GM21526 (cell line): ENCODE data around the gene GIT1.
"Not testable (repeated sequence)": the region's sequence is repeated elsewhere in the genome, so short reads cannot be mapped to it uniquely, and the experiment has no call there.

Experiments
- ATAC-seq: cut with Tn5 transposase; IDR thresholded peaks from one replicate; pipeline ENCODE4 v1.9.1; 2021; ENCODE audit warnings: moderate library complexity; ENCODE audit not compliant: unreplicated experiment, low FRiP score

The GIT1 gene

DNA sequence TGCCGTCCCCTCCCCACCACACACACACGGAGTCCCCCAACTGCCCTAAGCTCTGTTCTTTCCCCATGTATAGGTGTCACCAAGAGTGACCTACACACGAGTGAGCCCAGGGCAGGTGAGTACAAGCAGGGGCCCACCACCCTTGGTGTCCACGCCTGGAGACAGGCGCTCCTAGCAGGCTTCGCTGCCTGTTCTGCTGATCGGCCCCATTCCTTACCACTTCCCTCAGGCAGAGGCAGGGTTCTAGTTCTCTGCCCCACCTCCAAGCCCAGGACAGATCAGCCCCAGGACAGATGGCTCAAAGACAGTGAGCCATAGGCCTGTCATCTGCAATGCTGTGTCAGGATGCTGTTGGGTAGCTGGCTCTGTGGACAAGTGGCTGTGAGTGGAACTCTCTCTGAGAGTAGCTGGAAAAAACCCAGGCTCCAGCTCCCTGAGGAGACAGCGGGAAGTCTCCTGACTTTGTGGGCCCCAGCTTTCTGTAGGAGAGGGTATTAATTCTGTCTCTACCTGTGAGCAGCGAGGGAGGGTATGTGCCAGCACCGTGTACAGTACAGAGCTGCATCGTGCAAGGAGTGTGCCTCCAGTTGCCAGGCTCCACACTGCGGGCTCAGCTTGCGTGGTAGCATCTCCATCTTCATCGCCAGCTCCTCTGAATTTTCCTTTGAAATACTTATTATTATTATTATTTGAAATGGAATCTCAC, 20.1 kb downstream of the GIT1 start:
- ATAC-seq, result no peak

DNA sequence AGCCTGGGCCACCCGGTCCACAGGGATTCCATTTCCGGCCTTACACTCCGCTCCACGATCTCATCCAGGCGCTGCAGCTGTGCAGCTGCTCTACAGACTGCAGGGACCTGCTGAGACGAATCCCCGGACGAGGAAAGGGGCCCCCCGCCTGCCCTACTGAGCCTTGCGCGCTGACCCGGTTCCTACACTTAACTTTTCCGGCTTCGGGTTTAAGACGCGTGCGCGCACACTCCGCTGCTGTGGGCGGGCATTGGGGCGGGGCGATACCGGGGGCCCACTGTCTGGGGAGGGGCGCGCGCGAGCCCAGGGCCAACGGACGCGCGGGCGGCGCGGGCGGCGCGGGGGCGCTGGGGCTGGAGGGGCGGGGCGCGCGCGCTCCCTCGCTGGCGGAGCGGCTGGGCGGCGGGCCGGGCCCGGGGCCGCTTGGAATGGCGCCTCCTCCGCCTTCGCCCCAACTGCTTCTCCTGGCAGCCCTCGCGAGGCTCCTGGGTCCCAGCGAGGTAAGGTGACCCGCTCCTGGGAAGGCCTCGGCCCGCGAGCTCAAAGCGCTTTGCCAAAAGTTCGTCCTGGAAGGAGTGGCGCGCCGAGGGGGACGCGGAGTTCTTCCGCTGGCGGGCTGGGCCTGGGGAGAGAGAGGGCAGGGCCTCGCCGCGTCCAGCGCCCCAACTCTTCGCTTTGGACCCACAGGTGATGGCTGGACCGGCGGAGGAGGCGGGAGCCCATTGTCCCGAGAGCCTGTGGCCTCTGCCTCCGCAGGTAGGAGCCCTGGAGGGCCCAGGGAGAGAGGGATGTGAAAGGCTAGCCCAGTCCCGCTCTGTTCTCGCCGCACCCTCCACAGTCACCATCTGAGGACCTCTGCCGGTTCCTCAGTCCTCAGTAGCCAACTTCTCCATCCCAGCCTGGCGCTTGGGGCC, 20.9 kb downstream of the GIT1 start, which contains the start of gene TP53I13:
TSS of gene TP53I13 (plus strand) at position 371 of the 914 bp plus-strand sequence. CDS start at position 429, 58 bp downstream.
- ATAC-seq, result peak; percentile 33

DNA sequence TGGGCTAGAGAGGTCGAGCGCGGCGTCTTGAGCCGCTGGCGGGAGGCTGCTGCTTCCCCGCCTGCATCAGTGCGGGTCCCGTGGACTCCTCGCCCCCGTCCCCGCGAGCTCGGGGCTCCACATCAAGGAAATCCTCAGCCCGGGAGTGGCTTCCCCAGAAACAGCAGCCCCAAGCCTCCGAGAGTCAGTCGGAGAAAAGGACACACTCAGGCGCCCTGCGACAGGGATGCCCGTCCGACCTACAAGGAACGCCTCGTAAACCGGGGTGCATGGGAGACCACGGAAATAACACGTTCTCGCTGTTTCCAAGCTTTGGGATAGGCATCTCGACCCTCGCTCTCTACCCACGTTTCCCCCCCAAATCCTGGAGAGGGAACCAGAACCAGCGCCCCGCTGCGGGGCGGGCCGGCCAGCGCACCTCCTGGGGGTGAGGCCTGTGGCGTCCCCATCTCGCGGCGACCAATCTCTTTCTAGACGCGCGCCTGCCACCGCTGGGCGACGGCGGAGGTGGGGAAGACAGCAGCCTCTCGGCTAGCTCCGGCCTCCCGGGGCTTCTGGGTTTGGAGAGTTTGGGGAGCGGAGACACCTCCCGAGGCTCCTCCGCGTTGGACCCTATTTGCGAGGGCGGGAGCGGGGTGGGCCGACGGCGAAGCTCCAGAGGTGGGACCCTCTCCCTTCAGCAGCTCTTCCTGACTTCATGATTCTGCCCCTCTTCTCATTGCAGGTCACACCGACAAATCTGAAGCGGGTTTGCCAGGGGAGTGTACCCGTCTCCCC, 21.7 kb downstream of the GIT1 start:
- ATAC-seq, result peak; percentile 37

DNA sequence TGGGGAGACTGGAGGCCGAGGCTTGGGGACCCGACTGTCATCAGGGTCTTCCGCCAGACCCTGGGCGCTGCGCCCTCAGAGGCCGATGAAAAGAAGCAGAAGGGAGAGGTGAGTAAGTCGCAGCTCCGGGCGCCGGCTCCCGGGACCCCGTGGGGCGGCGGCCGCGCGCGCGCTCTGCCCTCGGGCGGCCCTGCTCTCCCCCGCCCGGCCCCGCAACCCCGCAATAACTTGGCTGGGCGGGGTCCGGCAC, 22.2 kb downstream of the GIT1 start:
- no peak for ATAC-seq

DNA sequence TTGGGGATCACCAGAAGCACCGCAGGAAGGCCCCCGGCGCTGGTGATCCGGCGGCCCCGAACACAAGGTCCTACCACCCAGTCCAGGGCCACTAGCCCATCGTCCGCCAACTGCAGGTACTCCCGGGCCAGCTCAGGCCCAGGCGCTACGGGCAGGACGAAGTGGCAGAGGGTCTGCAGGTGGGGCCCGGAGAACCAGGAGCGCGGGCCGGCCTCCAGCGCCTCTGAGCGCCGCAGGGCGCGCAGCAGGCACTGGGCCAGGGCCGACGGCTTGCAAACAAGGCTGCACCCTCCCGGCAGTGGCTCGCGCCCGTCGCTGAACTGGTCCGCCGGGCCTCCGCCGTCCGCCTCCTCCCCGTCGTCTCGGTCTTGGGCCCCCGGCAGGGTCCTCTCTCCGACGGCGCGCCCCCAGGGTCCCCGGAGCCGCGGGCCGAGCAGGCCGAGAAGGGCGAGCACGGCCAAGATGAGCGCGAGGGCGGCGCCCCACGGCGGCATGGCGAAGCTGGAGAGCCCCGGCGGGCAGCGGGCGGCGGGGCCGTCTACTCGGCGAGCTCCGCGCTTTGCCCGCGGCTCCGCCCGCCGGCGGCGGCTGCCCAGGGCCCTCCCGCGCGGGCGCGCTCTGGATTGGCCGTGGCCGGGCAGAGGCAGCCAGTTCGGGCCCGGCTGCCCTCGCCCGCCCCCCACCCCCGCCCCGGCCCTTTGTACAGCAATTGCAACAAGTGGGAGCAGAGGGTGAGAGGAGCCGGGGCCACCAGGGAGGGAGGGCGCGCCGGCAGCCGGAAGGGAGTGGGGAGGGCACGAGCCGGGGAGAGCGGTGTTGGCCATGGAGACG, 22.8 kb downstream of the GIT1 start, which contains the start of gene ABHD15:
TSS of gene ABHD15 (minus strand) at position 565 of the 831 bp plus-strand sequence. CDS start at position 494, 71 bp downstream.
- no peak for ATAC-seq

DNA sequence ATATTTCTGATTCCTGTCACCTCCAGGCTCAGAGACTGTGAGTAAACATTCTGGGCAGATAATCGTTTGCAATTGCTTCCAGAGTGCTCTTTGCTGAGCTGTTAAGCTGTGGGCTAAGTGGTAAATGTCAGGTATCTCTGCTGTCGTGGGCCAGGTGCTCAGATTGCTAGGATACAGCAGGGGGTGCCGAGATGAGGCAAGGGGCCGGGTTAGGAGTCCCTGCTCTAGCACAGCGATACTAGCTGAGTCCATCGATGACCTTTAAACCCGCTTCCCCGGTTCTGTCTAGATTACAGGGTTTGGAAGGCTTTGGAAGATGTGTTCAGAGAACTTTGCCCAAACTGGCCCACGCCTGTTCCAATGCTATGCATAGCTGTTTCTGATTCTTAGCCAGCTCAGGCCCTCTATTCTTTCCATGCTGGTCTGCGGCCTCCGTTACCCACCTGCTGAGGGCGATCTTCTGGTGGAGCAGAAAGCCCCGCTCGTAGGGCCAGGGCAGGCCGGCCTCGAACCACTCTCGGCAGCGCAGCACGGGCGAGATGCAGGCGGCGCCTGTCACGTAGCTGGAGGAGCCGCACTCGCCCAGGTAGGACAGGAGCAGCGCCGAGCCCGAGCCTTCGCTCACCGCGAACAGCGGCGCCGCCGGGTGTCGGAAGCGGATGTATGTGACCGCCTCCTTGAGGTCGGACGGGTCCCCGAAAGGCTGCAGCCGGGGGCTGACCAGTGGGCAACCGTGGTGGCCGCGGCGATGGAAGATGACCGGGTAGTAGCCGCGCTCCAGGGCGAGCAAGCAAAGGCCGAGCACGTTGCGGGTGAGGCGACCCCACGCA, 23.6 kb downstream of the GIT1 start:
- no peak for ATAC-seq

DNA sequence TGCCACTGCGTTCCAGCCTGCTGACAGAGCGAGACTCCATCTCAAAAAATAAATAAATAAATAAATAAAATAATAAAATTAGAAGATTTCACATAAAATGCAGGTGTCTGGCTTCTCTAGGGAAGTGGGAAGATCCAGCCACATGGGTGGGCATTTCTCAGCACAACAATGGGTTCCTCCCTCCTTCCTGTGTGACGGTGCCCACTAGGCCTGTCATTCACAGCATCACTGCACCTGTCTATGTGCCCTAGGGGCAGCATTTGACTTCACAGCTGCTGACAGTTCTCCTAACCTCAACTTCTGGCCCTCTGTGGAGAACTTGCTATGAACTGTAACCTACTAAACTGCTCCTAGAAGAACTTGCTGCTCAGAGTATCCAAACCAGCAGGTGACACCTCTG, 25.6 kb downstream of the GIT1 start:
- ATAC-seq, result no peak

DNA sequence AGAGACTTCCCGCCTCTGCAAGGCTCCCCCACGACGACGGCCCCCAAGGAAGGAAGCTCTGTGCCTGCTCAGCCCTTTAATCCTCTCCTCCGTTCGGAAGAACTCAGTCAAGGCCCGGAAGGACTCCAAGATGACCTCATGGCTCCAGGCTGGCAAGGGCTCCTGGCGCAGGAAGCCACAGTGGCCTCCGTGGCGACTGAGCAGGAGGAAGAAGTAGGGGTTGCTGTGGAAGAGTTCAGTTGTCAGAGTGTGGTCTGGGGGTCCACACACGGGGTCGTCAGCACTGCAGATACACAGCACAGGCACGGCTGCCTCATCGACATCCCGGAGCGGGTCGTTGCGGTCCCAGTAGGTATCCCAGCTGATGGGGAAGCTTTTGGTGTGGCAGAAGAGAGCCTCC, 26.8 kb downstream of the GIT1 start:
- no peak for ATAC-seq

DNA sequence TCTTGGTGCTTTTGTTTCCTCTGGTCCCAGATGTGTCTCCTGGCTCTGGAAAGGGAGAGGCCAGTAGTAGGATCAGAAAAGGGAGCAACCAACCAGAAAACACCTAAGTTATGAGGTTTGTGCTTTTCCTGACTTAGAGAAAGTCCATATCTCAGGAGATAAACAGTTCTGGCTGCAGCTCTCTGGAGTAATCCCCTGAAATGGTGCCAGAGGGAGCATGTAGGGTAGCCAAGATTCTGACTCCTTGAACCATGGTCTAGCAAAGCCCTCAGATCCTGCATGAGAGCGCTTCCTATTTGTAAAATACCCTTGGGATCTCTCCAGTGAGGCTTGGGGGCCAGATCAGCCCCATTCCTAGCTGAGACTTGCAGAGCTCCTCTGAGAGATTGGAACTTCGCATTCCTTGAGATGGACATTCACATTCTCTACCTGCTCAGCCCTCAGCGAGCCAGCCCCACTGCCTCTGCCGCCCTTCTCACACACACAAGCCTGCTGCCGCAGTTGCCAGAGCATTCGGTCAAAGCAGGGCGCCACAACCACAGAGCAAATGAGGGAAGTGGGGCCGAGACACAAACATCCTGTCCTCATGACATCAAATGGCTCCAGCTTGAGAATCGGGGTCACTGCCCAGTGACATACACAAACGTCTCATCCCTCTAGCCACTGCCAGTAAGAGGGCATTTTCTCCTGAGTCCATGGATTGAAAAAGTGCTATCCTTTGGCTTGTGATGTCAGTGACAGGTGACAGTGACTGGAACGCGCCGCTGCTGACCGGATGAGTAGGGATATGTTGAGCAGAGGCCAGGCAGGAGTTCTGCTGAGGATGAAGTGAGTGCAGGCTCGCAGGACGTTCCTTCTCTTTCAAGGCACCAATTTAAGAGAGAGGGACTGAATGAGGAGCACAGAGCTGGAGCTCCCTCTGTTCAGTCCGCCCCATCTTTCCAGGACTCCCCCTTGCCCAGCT, 27.6 kb downstream of the GIT1 start:
- no peak for ATAC-seq

DNA sequence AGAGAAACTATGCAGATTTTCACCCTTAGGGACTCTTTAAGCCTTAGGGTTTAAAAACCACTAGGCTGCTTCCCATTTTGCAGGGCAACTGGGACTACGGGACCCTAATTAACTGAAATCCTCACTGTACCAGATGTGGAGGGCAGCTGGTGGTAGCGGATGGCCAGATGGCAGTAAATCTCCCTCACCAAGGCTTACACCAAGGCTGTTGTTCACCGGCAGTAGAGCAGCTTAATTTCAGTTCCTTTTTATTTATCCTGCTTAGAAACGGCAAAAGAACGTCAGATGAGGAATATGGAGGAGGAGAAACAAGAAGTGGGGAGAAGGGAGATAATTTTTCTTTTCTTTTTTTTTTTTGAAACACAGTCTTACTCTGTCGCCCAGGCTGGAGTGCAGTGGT, 29.1 kb downstream of the GIT1 start:
- no peak for ATAC-seq

DNA sequence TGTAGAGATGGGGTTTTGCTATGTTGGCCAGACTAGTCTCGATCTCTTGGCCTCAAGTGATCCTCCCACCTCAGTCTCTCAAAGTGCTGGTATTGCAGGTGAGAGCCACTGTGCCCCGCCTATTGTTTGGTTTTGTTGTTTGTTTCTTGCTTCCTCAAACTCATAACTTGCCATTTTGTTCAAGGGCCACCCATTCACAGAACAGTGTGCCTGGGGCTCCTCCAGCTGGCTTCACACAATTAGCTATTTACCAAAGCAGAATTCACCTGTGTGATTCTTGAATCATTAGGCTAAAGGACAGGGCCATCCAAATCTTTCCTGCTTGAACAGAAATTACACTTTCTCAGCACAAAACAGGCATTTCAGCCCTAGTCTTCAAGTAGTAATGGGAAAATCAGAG, 29.8 kb downstream of the GIT1 start:
- no peak for ATAC-seq

DNA sequence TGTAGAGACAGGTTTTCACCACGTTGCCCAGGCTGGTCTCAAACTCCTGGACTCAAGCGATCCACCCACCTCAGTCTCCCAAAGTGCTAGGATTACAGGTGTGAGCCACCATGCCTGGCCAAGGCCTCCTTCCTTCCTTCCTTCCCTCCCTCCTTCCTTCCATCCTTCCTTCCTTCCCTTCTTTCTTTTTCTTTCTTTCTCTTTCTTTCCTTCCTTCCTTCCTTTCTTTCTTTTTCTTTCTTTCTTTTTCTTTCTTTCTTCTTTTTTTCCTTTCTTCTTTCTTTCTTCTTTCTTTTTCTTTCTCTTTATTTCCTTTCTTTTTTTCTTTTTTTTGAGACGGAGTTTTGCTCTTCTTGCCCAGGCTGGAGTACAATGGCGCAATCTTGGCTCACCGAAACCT, 31.3 kb downstream of the GIT1 start:
- not testable (repeated sequence) for ATAC-seq

DNA sequence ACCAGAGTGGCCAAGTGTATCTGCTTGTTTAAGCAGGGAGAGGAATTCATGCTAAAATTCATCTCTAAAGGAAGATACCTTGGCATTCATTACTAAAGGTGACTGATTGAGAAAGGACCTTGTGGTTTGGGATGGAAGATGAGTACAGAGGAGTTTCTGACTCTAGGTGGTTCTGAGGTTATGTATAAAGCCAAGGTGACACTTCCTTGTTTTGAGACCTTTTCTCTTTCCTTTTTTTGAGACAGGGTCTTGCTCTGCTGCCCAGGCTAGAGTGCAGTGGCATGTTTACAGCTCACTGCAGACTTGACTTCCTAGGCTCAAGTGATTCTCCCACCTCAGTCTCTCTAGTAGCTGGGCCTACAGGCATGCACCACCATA, 31.7 kb downstream of the GIT1 start:
- no peak for ATAC-seq

DNA sequence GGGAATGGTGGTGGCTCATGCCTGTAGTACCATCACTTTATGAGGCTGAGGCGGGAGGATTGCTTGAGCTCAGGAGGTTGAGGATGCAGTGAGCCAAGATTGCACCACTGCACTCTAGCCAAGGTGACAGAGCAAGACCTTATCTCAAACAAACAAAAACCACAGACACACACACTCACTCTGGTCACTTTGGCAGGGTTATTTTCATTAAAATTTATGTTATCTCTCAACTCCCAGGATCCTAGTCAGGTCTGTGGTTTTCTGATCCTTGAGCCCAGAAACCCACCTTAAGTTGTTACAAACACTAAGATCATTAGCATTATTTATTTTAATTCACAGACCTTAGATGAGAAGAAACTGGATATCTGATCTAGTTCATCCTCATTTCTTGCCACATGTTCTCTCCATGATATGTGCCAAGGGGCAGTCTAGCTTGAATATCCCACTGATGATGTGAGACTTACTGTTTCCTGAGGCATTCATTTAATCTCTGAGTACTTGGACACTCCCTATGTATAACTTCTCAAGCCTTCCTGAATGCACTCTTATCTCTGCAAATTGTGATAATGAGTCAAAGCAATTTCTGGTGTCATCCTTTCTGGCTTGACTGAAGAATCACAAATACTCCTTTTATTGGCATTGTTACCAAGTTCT, 32.2 kb downstream of the GIT1 start:
- ATAC-seq, result no peak

DNA sequence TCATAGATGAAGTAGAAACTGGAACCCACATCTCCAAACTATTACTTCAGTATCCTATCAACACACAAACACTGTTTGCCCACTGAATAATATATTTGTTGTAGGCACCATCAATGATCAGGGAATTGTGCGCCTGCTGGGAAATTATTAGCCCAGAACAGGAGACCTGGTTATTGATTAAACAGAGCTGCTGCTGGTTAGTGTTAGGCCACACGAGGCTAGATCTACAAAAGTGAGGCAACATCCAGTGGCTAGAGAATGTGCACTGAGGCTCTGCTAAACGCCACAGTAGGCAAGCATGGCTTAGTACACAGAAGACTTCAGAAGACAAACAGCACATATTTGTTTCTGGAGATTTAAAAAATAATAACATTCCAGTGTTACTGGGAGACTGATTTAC, 33.6 kb downstream of the GIT1 start:
- no peak for ATAC-seq

DNA sequence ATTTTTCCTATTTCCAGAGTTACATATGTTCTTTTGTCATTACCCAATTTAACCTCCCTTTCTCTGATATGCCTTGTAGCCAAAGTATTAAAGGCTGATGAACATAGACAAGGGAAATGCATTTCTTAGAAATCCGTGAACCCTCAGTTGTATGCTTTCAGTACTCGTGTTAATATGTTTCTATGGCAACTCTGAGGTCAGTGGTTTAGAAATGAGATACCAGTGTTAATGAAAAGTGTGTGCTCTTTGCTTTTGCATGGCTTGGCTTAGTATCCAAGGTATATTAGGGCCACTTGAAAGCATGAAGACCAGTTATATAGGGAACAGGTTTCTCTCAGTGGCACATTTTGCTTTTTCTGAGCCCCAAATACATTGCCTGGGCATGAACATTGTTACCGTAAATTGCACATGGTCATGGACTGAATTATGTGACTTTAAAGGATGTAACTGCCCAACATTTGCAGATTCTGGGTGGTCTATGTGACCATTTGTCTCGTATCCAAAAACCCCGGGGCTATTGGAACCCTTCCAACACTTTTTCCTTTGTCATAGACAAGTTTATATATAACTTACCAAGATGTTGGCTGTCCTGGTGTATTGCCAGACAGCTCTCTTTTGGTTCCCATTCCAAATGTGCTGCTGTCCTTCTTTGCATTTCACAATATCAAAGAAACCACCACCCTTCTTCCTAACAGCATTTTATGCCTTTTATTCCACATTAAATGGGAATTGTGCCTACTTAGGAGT, 40.1 kb downstream of the GIT1 start:
- no peak for ATAC-seq

DNA sequence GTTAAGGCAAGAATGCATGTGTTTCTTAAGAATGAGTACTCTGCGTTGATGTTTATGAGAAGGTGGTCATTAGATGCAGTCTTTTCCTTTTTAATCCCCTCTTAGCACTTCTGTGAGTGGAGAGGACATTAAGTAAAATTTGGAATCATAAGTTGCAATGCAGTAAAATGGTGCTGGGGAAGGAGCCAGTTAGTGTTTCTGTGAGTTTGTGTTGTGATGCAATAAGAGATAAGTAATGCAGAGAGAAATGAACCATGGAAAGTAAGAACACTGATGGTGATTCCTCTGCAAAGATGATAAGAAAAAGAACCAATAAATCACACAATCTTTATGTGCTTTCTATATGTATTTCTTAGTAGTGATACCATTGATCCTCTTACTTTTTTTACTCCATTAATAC, 42.6 kb downstream of the GIT1 start:
- no peak for ATAC-seq
